Stimulated activated CD4-positive, alpha-beta T cell treated with anti-CD3 and anti-CD28 coated beads, Interleukin-12 subunit alpha, Interleukin-12 subunit beta, amount 100 ng/mL, for 4 hours (primary cell): Measurements from ENCODE around the gene FNDC5.

Source experiments
- DNase-seq: peaks from one replicate; pipeline ENCODE4 v3.0.0-alpha.2; 2020

The FNDC5 gene

DNA sequence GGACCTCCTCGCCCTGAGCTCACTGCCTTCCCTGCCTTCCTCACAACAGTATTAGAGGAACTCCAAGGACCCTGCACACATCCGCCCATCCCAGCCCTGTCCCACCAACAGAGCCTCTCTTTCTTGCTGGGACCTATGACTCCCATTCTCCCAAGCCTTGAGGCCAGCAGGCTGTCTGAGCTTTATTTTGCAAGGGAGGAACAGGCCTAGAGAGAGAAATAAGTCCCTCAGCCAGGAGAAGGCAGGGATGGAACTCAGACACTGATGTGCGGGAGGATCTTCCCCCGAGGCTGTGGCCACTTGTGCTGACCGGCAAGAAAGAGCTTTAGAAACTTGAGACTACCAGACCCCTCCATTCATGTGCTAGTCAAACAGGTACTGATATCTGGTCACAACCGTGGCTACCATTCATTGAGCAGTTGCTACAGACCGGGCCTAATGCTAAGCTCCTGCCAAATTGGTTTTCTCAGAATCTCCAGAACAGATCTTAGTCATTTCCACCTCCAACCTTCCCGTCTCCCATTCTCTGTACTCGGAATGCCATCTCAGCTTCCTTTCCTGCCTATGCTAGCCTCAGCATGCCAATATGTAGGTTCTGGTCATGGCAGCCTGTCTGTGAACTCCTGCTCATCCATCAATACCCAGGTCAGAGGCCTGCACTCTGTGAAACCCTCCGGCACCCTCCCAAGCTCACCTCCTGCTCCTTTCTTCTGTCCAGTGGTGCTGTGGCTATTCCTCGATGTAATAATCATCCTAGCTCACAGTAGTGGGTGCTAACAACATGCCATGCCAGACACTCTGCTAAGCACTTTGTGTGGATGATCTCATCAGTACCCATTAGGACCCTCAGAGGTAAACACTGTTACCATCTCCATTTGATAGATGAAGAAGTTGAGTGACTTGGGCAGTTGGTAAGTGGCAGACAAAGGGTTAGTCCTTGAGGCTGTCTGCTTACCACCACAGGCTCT is 26.7 kb upstream of the FNDC5 start:
- no peak for DNase-seq

DNA sequence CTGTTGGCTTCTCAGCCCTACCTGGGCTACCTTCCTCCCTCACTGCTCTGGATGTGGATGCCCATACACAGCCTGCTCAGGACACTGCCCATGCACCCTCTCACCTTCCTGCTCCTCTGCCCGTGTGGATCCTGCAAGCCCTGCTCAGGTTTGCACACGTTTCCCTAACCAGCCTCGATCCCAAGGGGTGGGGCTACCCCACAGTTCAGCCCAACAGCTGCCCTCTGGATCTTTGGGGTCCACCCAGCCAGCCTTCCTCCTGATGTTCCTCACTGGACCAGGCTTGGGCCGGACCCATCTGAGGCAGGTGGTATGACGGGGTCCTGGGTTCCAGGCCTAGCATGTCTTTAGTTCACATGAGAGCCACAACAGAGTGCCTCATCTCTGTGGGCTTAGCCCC is 25.7 kb upstream of the FNDC5 start:
- DNase-seq, result no peak

- DNase-seq, result no peak
These were observed 24.9 kb upstream of the FNDC5 start for GRCh38 chr1:32895325-32896215.

- no peak for DNase-seq
These were observed 24.0 kb upstream of the FNDC5 start for GRCh38 chr1:32894681-32895080.

DNA sequence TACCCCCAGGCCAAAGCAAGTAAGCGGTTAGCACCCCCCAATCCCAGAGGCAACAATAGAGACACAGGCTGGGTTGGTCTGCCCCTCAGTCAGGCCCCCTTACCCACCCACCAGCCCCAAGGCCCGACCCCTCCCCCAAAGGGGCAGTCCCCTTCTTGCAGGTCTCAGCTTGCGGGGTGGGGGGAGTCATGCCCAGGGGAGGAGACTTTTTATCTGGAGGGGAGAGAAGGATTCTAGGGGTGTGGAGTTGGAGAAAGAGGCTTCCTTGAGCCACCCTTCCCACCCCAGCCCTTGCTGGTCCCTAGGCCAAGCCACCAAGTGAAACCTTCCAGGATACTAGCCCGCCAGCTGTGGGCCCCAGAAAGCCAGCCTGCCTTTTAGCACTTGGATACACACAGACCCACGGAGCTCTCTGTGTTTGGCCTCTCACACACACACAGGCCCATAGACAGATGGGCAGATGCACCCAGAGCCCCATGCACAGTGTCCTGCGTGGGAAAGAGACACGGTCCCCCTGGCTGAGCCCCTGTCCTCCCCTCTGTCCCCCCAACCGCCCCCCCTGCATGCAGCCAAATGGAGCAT is 23.4 kb upstream of the FNDC5 start:
- no peak for DNase-seq

DNA sequence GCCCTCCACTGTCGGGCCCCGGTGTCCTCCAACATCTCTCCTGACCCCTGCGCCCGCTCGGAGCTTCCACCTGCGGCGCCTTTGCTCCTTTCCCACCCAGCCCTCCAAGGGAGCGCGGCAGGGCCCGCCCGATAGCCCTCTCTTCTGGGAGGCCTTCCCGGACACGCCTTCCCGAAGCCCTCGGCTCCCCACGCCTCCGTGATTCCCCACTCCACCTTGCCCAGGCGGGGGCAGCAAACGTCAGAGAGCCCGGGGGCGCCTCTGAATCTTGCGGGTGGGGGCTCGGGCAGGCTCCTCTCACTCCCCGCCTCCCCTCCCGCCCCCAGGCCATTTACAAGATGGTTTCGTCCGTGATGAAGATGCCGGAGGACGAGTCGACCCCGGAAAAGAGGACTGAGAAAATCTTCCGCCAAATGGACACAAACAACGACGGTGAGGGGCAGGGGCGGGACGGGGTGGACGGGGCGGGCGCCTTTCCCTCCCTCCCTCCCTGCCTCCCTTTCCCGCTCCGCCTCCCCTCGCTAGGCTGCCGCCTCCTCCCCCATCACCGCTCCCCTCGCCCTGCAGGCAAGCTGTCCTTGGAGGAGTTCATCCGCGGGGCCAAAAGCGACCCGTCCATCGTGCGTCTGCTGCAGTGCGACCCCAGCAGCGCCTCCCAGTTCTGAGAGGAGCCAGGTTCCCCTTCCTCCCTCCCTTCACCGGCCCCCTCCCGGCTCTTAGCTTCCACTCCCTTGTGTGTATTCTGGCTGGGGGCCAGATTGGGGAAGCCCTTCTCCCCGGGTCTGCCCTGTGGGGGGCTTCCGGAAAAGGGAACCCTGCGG is 22.7 kb upstream of the FNDC5 start:
- no peak for DNase-seq

DNA sequence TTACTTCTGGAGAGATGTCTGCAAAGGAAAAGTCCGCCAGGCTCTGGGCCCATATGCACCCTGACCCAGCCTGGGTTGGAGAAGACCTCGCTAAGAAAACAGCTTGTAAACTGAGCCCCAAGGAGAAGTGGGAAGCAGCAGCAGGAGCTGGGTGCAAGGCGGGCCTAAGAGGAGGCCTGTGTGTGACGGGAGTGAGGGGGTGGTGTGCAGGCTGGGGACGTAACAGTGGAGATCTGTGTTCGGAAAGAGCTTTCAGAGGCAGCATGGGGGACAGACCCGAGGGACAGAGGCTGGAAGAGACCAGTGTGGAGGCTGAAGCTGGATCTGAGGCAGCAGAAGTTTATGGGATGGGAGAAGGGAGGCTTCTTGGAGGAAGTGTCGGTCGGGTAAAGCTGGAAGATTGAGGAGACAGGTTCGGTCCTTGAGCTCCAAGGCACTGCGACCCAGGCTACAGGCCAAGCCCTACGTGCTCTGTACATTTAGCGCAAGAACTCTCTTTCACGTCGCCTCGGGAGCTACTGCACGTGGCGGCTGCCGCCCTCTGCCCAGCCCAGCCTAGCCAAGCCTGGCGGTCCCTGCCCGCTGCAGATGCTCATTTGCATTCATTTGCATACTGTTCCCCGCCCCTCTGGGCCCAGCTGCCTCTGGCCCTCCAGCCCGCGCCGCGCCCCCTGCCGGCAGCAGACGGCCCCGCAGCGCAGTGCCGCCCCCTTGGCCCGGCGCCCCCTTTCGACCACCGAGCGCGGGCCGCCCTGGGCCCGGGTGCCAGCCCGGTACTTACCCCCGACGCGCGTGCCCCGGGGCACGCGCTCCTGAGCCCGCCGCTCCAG is 21.9 kb upstream of the FNDC5 start:
- DNase-seq, result peak; percentile 33

GRCh38 chr1:32891630-32892029 is 20.9 kb upstream of the FNDC5 start:
- no peak for DNase-seq

DNA sequence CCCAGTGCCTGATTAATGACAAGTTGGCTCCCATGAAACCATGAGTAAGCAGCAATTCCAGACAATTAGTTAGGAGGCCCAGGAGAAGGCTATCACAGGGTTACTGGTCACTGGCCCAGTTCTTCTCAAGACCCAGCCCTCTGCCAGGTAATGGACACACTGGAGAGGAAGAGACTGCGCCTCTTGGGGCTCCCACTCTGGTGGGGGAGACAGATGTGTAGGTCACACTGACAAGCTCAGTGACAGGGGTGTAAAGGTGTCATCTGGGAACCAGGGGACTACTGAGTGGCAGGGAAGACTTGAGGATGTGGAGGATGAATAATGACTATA is 20.5 kb upstream of the FNDC5 start:
- no peak for DNase-seq

DNA sequence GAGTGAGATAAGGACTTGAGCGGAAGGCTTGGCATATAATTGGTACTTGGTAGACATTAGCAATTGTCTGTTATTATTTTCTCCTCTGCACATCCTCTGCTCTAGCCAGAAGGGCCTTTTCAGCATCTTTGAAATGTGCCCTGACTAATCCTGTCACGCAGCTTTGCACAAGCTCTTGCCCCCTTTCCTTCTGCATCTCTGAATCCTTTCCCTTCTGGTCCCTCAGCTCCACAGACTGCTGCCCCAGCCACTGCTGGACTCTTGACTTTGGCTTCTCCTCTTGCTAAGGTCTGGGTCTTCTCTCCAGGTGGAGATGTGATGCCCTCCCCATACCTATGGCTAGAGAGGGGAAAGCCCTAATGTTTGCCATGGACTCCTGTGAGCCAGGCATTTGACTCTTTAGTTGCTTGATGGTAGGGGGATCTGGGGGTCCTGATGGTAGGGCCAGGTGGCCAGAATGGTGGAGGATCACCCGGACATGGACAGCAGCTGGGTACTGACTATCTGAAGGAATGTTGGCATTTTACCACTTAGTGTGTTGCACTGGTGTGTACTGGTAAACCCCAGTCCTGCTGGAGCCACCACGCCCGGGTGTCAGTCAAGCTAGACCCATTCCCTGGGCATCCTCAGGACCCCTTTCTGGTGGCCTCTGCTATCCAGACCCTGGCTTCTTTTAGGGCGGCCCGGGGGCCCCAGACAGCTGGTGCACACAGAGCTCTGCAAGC is 20.0 kb upstream of the FNDC5 start:
- DNase-seq, result no peak

DNA sequence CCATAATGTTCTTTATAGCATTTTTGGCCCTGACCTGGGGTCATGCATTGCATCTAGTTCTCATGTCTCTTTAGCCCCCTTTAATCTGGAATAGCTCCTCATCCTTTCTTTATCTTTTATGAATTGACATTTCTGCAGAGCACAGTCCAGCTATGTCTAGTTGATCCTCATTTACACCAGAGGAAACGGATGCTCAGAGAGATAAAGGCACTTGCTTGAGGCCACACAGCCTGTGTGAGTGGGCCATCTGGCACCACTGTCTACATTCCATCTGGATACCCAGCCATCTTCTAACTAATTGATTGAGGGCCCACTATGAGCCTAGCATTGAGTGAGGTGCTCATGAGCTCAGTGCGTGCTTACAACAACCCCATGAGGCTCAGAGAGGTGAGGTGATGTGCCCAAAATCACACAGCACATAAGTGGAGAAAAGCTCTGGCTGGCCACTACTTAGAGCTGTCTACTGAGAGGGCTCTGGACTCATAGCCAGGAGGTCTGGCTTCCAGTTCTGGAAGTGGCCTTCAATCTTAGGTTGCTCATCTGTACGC is 19.1 kb upstream of the FNDC5 start:
- no peak for DNase-seq

DNA sequence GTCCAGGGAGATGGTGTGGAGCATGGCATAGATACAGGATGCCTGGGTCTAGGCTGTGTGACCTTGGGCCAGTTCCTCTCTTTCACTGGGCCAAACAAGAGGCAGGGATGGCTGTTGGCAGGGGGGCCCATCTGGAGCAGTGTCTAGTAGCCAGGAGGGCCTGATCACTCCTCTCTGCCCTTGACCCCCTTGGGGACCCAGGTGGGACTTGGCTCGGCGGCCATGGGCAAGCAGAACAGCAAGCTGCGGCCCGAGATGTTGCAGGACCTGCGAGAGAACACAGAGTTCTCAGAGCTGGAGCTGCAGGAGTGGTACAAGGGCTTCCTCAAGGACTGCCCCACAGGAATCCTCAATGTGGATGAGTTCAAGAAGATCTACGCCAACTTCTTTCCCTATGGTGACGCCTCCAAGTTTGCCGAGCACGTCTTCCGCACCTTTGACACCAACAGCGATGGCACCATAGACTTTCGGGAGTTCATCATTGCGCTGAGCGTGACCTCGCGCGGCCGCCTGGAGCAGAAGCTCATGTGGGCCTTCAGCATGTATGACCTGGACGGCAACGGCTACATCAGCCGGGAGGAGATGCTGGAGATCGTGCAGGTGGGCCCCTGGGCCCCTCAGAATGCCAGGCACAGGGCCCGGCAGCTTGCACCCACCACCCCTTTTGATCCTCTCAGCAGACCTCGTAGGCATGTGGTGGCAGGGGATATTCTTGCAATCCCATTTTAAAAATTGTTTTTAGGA is 18.1 kb upstream of the FNDC5 start:
- DNase-seq, result no peak

DNA sequence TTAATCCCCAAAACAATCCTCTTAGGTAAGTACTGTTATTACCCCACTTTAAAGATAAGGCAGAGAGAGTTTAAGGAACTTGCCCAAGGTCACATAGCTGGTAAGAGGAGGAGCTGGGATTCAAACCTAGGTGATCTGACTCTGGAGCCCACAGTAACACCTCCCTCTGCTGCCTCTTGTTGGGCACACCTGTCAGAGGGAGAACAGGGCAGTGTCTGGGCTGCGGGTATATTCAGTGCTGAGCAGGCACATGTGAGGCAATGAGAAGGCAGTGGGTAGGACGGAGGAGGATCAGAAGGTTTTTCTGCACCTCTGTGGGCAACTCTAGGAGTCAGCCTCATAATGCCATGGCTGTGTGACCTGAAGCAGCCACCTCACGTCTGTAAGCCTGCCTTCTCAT is 17.4 kb upstream of the FNDC5 start:
- DNase-seq, result no peak

GRCh38 chr1:32887623-32888022 is 16.9 kb upstream of the FNDC5 start:
- DNase-seq, result no peak

DNA sequence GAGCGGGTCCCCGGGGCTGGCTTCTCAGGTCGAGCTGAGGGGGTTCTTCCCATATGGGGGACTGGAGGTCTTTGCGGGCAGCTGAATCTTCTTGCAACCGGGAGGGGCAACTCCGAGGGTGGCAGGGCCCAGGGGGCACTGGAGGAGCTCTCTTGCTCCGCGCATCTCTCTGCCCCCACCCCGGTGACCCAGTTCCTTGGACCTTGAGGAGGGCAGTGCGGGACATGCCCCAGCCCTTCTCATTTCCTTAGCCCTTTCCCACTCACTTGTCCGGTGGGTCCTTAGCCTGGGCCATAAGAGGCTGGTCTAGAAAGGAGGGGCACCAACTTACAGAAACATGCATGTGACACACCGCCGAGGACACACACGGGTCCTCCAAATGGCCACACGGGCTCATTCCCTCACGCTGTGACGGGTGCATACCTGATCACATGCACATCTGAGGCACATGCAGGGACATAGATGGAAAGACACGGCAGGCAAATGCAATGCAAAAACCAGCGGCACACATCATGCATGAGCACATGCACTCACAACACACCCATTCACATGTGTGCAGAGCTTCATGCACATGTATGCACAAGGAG is 16.2 kb upstream of the FNDC5 start:
- DNase-seq, result no peak

- no peak for DNase-seq
These were observed 15.5 kb upstream of the FNDC5 start, which contains the start of gene HPCA for GRCh38 chr1:32886004-32886827. Gene HPCA (plus strand): TSS chr1:32886491. CDS start chr1:32888899, 2,408 bp downstream.

- no peak for DNase-seq
These were observed 14.9 kb upstream of the FNDC5 start for GRCh38 chr1:32885676-32886003.

DNA sequence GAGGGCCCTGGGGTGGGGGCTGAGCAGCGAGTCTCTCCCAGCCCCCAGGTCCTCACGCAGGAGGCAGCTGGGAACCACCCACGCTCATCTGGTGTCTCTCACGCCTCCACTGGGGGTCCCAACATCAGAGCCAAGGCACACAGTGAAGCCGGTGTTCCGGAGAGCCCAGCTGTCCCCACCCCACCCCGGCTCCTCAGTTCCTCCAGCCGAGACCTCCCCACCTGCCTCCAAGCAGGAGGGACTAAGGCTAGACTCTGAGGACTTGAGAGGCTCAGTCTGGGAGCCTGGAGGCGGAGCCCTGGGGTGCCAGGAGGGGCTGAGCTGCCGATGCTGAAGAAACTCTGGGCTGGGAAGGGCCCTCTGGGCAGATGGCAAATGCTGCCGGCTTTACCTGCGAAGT is 14.0 kb upstream of the FNDC5 start:
- no peak for DNase-seq

GRCh38 chr1:32884032-32884372 is 13.3 kb upstream of the FNDC5 start:
- no peak for DNase-seq
